ES-I3 (cell line): Measurements from ENCODE around the gene GRB7.
"Not testable (repeated sequence)": the region's sequence is repeated elsewhere in the genome, so short reads cannot be mapped to it uniquely, and the experiment has no call there.

ENCODE experiments used
- H3K36me3 ChIP-seq: 2 replicates; pipeline ENCODE4 v1.6.1; 2013; ENCODE audit warnings: mild to moderate bottlenecking, low read length, control low read depth, moderate library complexity; ENCODE audit not compliant: insufficient read depth
- H3K4me1 ChIP-seq: 2 replicates; pipeline ENCODE4 v1.6.1; 2013; ENCODE audit warnings: mild to moderate bottlenecking, control low read depth, low read length; ENCODE audit not compliant: insufficient read depth
- H3K9ac ChIP-seq: 2 replicates; pipeline ENCODE4 v1.6.1; 2013; ENCODE audit warnings: low read depth, mild to moderate bottlenecking, low read length, moderate library complexity
- H3K9me3 ChIP-seq: 2 replicates; pipeline ENCODE4 v1.6.1; 2013; ENCODE audit warnings: mild to moderate bottlenecking, low read length, moderate library complexity; ENCODE audit not compliant: control insufficient read depth, insufficient read depth

The GRB7 gene

DNA sequence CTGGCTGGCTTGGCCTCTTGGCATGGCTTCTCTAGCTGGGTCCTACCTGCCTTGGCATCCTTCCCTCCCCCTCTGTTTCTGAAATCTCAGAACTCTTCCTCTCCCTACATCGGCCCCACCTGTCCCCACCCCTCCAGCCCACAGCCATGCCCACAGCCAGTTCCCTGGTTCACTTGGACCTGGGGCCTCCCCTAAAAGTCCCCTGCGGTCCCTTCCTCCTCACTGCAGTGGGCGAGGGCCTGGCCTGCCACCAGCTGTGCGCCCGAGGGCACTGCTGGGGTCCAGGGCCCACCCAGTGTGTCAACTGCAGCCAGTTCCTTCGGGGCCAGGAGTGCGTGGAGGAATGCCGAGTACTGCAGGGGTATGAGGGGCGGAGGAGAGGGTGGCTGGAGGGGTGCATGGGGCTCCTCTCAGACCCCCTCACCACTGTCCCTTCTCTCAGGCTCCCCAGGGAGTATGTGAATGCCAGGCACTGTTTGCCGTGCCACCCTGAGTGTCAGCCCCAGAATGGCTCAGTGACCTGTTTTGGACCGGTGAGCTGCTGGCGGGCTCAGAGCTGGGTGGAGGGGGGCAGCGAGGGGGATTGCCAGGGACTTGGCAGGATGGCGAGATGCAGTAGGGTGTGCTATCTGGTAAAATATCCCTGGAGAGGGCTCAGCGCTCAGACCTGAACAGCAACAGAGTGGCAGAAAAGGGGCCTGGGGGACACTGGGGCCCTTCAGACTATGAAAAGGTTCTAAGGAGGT lies 21.5 kb upstream of the GRB7 start:
- no peaks in the 10 kb centered on the region for H3K9me3 ChIP-seq
- H3K4me1 ChIP-seq, result no peaks in the 10 kb centered on the region
- H3K9ac ChIP-seq, result no peak overlapping the region
- peaks cover 29% of the 10 kb centered on the region for H3K36me3 ChIP-seq

DNA sequence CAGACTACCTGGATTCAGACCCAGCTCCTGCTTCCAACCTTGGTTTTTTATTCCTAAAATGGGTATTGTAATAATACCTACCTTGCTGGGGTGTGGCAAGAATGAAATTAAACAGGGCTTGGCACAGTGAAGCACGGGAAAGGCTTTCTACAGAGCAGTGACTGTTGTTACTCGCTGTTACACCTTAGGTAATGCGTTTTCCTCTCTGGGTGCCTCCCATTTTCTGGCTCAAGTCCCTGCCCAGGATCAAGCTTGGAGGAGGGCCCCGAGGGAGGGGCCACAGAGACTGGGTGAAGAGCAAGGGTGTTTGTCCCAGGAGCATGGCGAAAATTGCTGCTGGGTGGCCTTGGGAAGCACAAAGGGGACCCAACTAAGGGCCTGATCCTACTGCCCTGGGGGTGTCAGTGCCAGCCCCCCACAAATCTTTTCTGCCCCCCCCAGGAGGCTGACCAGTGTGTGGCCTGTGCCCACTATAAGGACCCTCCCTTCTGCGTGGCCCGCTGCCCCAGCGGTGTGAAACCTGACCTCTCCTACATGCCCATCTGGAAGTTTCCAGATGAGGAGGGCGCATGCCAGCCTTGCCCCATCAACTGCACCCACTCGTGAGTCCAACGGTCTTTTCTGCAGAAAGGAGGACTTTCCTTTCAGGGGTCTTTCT lies 20.7 kb upstream of the GRB7 start:
- no peaks in the 10 kb centered on the region for H3K4me1 ChIP-seq
- H3K9ac ChIP-seq, result no peak overlapping the region
- H3K36me3 ChIP-seq, result peaks cover 26% of the 10 kb centered on the region
- H3K9me3 ChIP-seq, result no peaks in the 10 kb centered on the region

DNA sequence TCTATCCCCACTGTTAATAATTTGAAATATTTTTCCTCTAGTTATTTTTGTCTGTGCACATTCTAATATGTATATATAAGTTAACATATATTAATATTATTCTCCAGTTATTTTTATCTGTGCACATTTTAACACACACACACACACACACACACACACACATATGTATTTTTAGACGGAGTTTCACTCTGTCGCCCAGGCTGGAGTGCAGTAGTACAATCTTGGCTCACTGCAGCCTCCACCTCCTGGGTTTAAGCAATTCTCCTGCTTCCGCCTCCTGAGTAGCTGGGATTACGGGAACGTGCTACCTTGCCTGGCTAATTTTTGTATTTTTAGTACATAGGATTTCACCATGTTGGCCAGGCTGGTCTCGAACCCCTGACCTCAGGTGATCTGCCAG lies 20.1 kb upstream of the GRB7 start:
- Histone ChIP-seq H3K36me3 (peaks cover 26% of the 10 kb centered on the region), H3K9ac (no peak overlapping the region), H3K4me1 (no peaks in the 10 kb centered on the region), H3K9me3 (no peaks in the 10 kb centered on the region)

DNA sequence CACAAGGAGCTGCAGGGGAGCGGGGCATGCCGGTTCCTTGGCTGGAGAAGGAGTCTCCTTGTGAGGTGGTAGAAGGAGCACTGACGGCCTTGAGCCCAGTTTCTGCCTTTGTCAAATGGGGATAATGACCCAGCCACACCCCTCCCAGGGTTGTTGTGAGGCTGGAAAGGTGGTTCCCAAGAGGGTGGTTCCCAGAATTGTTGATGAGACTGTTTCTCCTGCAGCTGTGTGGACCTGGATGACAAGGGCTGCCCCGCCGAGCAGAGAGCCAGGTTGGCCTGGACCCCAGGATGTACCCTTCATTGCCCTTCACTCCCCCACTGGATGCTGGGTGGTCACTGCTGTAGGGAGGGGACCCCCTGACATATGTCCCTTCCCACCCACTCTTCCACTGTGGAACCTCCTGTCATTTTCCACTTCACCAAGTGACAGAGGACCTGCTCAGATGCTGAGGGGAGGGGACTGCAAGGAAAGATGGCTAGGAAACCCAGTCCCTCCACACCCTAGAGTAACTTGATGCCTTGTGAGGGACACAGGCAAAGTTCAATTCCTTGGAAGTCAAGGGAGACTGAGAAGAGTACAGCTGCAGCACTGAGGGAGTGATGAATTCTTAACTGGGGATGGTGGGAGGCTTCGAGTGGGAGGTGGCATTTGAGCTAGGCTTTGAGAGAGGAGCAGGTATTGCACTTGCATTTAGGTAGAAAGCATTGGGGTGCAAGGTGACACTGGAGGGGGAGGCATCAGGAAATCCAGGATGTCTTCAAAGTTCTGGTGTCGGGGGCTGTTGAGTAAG lies 18.0 kb upstream of the GRB7 start:
- Histone ChIP-seq H3K4me1 (peaks cover 5% of the 10 kb centered on the region; the same call in 1 of the 2 replicates), H3K36me3 (peaks cover 20% of the 10 kb centered on the region), H3K9me3 (no peaks in the 10 kb centered on the region), H3K9ac (no peak overlapping the region)

DNA sequence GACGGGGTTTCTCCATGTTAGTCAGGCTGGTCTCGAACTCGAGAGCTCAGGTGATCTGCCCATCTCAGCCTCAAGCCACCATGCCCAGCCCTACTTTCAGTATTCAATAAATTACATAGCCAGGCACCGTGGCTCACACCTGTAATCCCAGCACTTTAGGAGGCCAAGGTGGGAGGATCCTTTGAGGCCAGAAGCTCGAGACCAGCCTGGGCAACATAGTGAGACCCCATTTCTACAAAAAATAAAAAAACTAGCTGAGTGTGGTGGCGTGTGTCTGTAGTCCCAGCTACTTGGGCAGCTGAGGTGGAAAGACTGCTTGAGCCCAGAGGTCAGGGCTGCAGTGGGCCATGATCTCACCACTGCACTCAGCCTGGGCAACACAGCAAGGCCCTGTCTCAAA lies 15.6 kb upstream of the GRB7 start:
- Histone ChIP-seq H3K4me1 (peaks cover 5% of the 10 kb centered on the region; the same call in 1 of the 2 replicates), H3K36me3 (peaks cover 16% of the 10 kb centered on the region), H3K9me3 (no peaks in the 10 kb centered on the region), H3K9ac (no peak overlapping the region)

DNA sequence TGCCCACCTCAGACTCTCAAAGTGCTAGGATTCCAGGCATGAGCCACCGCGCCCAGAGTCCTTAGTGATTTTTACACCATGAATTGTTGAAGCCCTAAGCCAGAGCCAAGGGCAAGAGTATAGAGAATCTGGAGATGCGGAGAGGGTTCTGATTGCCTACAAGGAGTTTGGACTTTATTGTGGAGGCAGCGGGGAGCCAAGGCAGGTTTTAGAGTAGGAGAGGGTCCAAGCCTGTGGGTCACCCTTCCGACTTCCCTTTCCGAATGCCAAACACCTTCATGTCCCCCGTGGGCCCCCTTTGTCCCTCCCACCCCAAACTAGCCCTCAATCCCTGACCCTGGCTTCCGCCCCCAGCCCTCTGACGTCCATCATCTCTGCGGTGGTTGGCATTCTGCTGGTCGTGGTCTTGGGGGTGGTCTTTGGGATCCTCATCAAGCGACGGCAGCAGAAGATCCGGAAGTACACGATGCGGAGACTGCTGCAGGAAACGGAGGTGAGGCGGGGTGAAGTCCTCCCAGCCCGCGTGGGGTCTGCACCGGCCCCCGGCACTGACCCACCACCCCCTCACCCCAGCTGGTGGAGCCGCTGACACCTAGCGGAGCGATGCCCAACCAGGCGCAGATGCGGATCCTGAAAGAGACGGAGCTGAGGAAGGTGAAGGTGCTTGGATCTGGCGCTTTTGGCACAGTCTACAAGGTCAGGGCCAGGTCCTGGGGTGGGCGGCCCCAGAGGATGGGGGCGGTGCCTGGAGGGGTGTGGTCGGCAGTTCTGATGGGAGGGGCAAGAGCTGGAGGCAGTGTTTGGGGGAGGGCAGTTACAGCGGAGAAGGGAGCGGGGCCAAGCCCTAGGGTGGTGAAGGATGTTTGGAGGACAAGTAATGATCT lies 14.5 kb upstream of the GRB7 start:
- Histone ChIP-seq H3K9ac (no peak overlapping the region; the same call in 1 of the 2 replicates), H3K9me3 (no peaks in the 10 kb centered on the region), H3K4me1 (peaks cover 5% of the 10 kb centered on the region; the same call in 1 of the 2 replicates), H3K36me3 (peaks cover 16% of the 10 kb centered on the region)

DNA sequence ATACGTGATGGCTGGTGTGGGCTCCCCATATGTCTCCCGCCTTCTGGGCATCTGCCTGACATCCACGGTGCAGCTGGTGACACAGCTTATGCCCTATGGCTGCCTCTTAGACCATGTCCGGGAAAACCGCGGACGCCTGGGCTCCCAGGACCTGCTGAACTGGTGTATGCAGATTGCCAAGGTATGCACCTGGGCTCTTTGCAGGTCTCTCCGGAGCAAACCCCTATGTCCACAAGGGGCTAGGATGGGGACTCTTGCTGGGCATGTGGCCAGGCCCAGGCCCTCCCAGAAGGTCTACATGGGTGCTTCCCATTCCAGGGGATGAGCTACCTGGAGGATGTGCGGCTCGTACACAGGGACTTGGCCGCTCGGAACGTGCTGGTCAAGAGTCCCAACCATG lies 13.0 kb upstream of the GRB7 start:
- Histone ChIP-seq H3K36me3 (peaks cover 9% of the 10 kb centered on the region), H3K9ac (no peak overlapping the region), H3K9me3 (no peaks in the 10 kb centered on the region), H3K4me1 (peaks cover 5% of the 10 kb centered on the region; the same call in 1 of the 2 replicates)

DNA sequence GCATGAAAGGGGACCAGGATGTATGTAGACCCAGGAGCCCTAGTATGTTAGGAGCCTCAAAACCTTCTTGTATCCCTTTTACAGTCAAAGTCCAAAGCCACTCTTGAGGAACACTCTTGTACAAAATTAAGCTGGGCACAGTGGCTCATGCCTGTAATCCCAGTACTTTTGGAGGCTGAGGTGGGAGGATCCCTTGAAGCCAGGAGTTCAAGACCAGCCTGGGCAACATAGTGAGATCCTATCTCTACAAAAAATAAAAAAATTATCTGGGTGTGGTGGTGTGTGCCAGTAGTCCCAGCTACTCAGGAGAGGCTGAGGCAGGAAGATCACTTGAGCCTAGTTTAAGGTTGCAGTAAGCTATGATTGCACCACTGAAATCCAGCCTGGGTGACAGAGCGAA lies 11.8 kb upstream of the GRB7 start:
- not testable (repeated sequence) for H3K9me3 ChIP-seq, H3K9ac ChIP-seq, H3K4me1 ChIP-seq, H3K36me3 ChIP-seq

DNA sequence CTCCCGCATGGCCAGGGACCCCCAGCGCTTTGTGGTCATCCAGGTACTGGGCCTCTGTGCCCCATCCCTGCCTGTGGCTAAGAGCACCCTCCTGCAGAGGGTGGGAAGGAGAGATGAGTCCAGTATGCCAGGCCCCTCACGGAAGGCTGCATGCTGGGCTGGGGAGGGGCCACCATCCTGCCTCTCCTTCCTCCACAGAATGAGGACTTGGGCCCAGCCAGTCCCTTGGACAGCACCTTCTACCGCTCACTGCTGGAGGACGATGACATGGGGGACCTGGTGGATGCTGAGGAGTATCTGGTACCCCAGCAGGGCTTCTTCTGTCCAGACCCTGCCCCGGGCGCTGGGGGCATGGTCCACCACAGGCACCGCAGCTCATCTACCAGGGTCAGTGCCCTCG lies 11.1 kb upstream of the GRB7 start:
- H3K9me3 ChIP-seq, result no peaks in the 10 kb centered on the region
- peaks cover 5% of the 10 kb centered on the region; the same call in 1 of the 2 replicates for H3K4me1 ChIP-seq
- H3K9ac ChIP-seq, result no peak overlapping the region
- 0 out of 2 replicates have a peak, but pooled peaks cover 3% of the 10 kb centered on the region for H3K36me3 ChIP-seq

DNA sequence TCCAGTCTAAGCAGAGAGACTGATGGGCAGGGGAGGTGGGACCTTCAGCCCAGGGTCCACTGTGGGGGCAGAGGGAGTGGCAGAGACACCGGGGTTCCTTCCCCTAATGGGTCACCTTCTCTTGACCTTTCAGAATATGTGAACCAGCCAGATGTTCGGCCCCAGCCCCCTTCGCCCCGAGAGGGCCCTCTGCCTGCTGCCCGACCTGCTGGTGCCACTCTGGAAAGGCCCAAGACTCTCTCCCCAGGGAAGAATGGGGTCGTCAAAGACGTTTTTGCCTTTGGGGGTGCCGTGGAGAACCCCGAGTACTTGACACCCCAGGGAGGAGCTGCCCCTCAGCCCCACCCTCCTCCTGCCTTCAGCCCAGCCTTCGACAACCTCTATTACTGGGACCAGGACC lies 10.2 kb upstream of the GRB7 start:
- Histone ChIP-seq H3K36me3 (0 out of 2 replicates have a peak, but pooled peaks cover 3% of the 10 kb centered on the region), H3K9ac (no peak overlapping the region), H3K9me3 (no peaks in the 10 kb centered on the region), H3K4me1 (peaks cover 5% of the 10 kb centered on the region; the same call in 1 of the 2 replicates)

DNA sequence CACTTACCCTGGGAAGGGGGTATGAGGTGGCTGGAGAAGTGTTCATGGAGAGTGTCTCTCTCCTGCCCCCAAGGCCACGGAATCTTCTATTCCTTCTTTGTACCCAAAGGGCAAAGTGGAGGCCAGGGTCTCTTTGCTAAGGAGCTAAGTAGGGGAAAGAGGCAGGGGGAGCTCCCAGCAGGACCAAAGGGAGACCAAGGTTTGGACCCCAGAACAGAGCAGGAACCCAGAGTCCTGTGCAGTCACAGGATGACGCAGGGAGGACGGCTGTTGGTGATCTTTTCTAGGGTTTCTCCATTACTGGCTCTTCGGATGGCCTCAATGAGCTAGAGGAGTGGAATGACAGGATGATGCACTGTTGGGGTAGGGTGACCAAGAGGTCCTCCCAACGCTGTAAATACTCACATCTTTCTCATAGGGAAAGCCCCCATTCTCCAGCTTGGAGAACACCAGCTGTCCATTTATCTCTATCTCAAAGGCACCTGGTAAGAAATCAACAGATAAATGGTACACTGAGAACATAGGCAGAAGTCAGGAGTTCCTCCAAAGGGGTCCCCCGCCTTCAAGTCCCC lies 8.4 kb upstream of the GRB7 start:
- Histone ChIP-seq H3K9me3 (no peaks in the 10 kb centered on the region), H3K4me1 (no peaks in the 10 kb centered on the region; the same call in 1 of the 2 replicates), H3K9ac (peak overlapping the region; percentile 67; the same call in 1 of the 2 replicates), H3K36me3 (0 out of 2 replicates have a peak, but pooled peaks cover 3% of the 10 kb centered on the region)

DNA sequence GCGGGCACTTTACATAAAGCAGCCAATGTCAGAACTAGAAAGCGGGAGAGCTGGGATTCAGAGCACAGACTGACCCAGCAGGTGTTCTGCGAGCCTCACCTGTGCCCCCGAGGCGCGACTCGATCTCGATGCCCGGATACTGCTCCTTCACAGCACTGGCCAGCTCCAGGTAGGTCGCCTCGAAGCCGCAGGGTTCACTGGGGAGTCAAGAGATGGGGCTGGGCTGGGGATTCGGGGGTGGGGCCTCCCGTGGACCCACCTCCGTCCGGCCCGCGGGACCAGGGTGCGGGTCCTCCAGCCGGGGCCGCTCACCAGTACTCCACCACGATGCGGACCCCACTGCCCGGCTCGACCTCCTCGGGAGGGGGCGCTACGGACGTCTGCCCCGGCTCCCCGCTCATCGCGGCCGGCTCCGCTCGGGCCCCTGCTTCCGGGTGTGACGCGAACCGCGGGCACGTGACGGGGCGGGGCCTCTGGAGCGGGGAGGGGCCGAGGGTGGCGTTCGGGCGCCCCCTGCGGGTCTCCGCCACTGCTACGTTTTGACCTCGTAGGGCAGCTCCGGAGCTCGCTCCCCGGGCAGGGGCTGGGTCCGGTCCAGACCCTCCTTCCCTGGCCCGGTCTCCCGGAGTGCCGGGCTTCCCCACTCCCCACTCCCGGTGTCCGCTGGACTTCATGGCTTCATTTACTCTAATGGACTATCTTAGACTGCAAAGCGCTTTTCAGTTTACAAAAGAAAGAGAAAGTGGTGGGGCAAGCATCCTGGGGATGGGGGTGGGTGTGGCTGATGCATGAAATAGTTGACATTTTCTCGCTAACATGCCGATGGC lies 7.4 kb upstream of the GRB7 start, which contains the start of gene MIEN1:
TSS of gene MIEN1 (minus strand) at position 438 of the 827 bp plus-strand sequence. CDS start at position 401, 37 bp downstream.
- Histone ChIP-seq H3K36me3 (0 out of 2 replicates have a peak, but pooled peaks cover 3% of the 10 kb centered on the region), H3K9ac (peak within 1 kb of the TSS; percentile 67; the same call in 1 of the 2 replicates), H3K4me1 (no peaks in the 10 kb centered on the region; the same call in 1 of the 2 replicates), H3K9me3 (no peaks in the 10 kb centered on the region)
